Activated T-helper 17 cell treated with anti-CD3 and anti-CD28 coated beads, Interleukin-2, amount 50 U/mL, for 72 hours (primary cell): ENCODE results near the gene AMELX. TPM values are rescaled to one million over a fixed set of nuclear protein-coding genes. Genes with fewer than 3 reads are reported as not detected.

Experiments
- ATAC-seq: fragments of 150-1000 bp; cut with Tn5 transposase; replicated peaks from 2 replicates; pipeline ENCODE4 v1.10.0; 2021; ENCODE audit warnings: mild to moderate bottlenecking, moderate library complexity
- H3K27ac Mint-ChIP-seq: one replicate; pipeline ENCODE4 v1.8.0; 2022; ENCODE audit warnings: mixed read lengths
- H3K27me3 Mint-ChIP-seq: one replicate; pipeline ENCODE4 v1.8.0; 2022; ENCODE audit warnings: mixed read lengths
- H3K36me3 Mint-ChIP-seq: one replicate; pipeline ENCODE4 v1.8.0; 2022; ENCODE audit warnings: low read depth, mild to moderate bottlenecking, mixed read lengths
- H3K4me1 Mint-ChIP-seq: one replicate; pipeline ENCODE4 v1.8.0; 2022; ENCODE audit warnings: mixed read lengths
- H3K4me3 Mint-ChIP-seq: one replicate; pipeline ENCODE4 v1.8.0; 2022; ENCODE audit warnings: mild to moderate bottlenecking, mixed read lengths
- H3K9me3 Mint-ChIP-seq: one replicate; pipeline ENCODE4 v1.8.0; 2022; ENCODE audit warnings: mixed read lengths
- total RNA-seq, 2 donors: library from RNA; stranded (reverse); gene quantifications; one replicate each; pipeline ENCODE4 v1.2.3, GENCODE V29; 2022

The AMELX gene
- total RNA-seq, 2 donors from 2014 or later, result not detected

DNA sequence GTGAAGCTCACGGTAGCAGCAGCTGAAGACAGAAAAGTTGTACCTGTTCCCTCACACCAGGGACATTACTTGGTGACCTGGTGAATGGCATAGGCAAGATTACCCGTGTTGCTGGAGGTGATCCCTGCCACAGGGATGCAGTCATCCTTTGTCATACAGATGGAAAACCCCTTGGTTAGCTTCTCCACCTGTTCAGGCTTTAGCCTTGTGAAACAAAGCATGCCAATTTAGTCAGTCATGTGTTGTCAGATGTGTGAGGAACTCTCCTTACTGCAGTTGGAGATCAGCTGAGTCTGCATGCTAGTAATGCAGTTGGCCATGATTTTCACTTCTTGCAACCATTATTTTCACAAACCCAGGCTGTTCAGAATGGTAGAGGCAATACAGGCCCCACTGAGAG lies 41.0 kb downstream of the AMELX start:
- no peak for ATAC-seq
- H3K36me3 Mint-ChIP-seq, result no peaks in the 10 kb centered on the region
- no peaks in the 10 kb centered on the region for H3K9me3 Mint-ChIP-seq
- no peaks in the 10 kb centered on the region for H3K27me3 Mint-ChIP-seq
- H3K27ac Mint-ChIP-seq, result no peak overlapping the region
- H3K4me3 Mint-ChIP-seq, result no peak overlapping the region
- H3K4me1 Mint-ChIP-seq, result no peaks in the 10 kb centered on the region

DNA sequence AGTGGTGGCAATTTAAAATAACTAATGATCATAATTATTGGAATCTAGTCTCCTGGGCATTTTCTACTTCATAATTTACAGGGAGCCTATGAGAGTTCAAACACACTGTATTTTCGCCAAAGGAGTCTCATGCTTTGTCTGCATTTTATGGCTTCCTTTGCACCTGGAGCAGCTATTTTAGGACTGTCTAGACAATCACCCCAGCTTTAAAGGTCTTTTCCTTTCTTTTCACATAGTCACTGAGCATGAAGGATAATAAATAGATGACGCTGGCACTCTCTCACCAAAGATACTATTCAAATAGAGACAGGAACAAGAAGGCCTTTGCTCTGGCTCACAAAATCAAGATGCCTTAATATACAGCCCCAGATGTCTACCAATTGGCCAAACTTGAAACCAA lies 43.0 kb downstream of the AMELX start:
- H3K27me3 Mint-ChIP-seq, result peaks cover 3% of the 10 kb centered on the region
- no peaks in the 10 kb centered on the region for H3K36me3 Mint-ChIP-seq
- ATAC-seq, result no peak
- H3K27ac Mint-ChIP-seq, result no peak overlapping the region
- no peak overlapping the region for H3K4me3 Mint-ChIP-seq
- no peaks in the 10 kb centered on the region for H3K9me3 Mint-ChIP-seq
- H3K4me1 Mint-ChIP-seq, result no peaks in the 10 kb centered on the region

DNA sequence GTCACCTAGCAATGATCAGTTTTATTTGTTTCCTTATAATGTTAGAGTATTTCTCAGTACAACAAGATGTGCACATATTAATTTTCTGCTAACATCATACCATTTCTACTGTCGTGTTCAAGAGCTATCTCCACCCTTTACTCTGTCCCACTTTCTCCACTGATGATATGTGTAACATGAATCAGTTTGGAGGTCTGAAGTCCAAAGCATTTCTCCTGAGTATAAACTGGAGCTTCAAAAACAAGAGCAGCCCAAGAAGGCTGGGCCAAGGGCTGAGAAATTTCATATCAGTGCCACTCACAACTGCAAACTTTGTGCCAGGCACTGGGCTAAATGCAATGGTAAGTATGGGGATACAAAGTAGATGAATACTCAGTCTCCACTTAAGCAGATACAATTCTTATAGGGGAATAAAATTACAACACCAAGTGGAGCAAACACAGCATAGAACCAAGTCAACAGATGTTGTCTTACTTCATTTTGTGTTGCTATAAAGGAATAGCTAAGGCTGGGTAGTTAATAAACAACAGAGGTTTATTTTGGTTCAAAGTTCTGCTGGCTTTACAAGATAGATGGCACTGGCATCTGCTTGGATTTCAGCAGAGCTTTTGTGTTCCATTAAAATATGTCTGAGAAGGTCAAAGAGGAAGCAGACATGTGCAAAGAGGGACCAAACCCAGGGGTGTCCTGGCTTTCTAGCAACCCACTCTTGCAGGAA lies 44.2 kb downstream of the AMELX start:
- no peak for ATAC-seq
- peaks cover 3% of the 10 kb centered on the region for H3K27me3 Mint-ChIP-seq
- H3K4me3 Mint-ChIP-seq, result no peak overlapping the region
- H3K36me3 Mint-ChIP-seq, result no peaks in the 10 kb centered on the region
- H3K4me1 Mint-ChIP-seq, result no peaks in the 10 kb centered on the region
- H3K27ac Mint-ChIP-seq, result no peak overlapping the region
- no peaks in the 10 kb centered on the region for H3K9me3 Mint-ChIP-seq

DNA sequence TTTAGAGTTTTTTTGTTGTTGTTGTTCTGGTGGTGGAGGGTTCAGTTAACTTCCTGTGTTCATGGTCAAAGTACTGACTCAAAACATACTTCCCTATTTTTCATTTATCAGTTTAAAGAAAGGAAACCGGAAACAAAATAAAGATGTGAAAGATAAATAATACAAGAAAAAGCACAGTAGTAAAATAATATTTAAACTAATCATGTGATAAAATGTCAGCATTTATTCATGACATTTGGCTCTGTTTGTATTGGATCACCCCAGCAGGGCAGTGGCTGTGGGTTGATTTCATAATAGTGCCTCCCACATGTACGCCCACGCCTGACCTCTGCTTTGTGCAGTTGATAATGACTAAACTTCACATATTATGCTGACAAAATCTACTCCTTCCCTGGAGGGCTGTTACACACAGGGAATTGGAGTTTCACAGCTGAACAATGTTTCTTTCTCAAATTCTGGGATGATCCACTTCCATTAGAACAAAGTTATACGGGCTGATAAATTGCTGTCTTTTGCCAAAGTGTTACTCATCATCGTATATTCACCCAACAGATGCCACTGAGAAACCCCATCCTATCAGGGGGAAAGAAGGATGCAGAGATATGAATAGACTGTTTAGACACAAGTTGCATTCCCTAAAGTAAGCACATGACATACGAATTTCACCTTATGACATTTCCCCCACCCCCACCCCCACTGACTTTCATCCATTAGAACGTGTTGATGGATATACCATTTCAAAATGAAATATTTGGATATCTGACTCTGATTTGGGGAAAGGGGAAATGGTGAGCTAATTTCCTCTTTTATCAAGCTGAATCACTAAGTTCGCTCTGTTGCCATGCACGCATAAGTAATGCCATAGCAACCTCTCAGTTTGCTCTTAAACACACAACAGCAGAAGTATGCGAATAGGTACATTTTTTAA lies 48.3 kb downstream of the AMELX start:
- no peaks in the 10 kb centered on the region for H3K36me3 Mint-ChIP-seq
- no peaks in the 10 kb centered on the region for H3K9me3 Mint-ChIP-seq
- ATAC-seq, result no peak
- no peak overlapping the region for H3K4me3 Mint-ChIP-seq
- peaks cover 3% of the 10 kb centered on the region for H3K27me3 Mint-ChIP-seq
- H3K4me1 Mint-ChIP-seq, result no peaks in the 10 kb centered on the region
- no peak overlapping the region for H3K27ac Mint-ChIP-seq

DNA sequence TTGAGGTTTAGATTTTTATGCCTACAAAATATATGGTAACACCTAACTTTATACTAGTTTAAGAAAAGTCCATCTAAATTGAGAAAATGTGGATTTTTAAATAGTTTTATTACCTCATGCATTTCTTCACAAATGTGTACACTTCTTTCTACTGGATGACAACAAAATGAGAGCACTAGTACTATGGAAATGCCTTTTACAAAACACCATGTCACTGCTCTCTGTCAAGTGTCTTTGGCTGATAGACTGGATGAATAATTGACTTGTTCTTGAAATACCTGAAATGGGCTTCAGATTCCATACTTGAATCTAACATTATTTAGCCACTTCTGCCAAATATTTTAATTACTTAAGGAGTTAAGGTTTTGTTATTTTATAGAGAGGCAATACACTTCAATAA lies 49.5 kb downstream of the AMELX start:
- H3K27ac Mint-ChIP-seq, result no peak overlapping the region
- no peaks in the 10 kb centered on the region for H3K4me1 Mint-ChIP-seq
- no peaks in the 10 kb centered on the region for H3K36me3 Mint-ChIP-seq
- H3K27me3 Mint-ChIP-seq, result peaks cover 3% of the 10 kb centered on the region
- no peak overlapping the region for H3K4me3 Mint-ChIP-seq
- H3K9me3 Mint-ChIP-seq, result no peaks in the 10 kb centered on the region
- no peak for ATAC-seq

DNA sequence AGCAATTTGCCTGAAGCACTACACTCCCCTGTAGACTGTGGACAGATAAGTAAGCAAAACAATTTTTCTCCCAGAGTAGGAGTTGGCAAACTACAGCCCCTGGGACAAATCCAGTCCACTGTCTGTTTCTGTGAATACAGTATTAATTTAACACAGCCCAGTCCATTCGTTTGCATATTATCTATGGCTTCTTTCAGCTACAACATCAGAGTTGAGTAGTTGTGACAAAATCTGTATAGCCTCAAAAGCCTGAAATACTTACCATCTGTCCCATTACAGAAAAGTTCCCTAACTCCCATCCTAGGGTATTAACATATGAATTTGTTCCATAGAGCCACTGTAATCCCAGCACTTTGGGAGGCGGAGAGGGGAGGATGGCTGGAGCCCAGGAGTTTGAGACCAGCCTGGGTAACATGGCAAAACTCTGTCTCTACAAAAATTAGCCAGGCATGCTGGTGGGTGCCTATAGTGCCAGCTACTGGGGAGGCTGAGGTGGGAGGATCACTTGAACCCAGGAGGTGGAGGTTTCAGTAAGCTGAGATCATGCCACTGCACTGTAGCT lies 53.0 kb downstream of the AMELX start:
- Mint-ChIP-seq H3K36me3 (no peaks in the 10 kb centered on the region), H3K9me3 (no peaks in the 10 kb centered on the region), H3K27ac (no peak overlapping the region), H3K27me3 (no peaks in the 10 kb centered on the region), H3K4me1 (no peaks in the 10 kb centered on the region), H3K4me3 (no peak overlapping the region)
- ATAC-seq, result no peak

DNA sequence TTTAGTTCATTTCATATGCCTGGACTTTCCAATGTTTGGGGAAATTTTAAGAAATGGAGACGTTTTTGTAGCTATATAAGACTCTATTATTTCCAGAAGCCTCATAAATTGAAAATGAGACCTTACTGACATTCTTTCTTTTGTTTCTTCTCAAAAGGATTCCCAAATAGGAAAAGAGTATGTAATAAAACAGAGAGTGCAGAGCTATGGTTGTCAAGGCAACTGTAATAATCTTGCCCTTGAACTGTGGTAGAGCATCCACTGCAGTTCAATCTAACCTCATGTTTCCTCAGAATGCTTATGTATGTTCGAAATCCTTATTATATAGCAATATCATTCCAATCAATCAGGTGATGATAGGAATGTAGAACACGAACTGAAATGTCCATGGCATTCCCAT lies 54.1 kb downstream of the AMELX start:
- no peak overlapping the region for H3K27ac Mint-ChIP-seq
- no peaks in the 10 kb centered on the region for H3K36me3 Mint-ChIP-seq
- ATAC-seq, result no peak
- H3K4me1 Mint-ChIP-seq, result no peaks in the 10 kb centered on the region
- no peaks in the 10 kb centered on the region for H3K27me3 Mint-ChIP-seq
- H3K9me3 Mint-ChIP-seq, result no peaks in the 10 kb centered on the region
- H3K4me3 Mint-ChIP-seq, result no peak overlapping the region

DNA sequence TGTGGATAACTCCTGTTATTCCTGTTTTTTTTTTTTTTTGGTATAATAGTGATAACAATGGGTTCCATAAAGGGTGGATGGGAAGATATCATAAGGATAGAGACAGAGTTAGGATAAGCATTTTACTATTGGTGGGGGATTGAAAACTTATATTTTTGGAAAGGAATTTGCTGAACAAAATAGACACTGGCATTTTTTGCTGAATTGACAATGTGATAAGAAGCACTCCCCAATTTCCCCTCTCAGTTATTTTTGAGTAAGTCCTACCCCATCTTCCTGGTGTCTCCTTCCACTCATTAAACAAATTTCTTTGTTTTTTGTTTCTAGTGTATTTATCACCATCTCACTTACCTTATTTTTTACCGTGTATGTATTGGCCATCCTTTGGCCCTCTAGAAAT lies 55.8 kb downstream of the AMELX start:
- Mint-ChIP-seq H3K9me3 (no peaks in the 10 kb centered on the region), H3K4me1 (no peaks in the 10 kb centered on the region), H3K36me3 (no peaks in the 10 kb centered on the region), H3K4me3 (no peak overlapping the region), H3K27me3 (no peaks in the 10 kb centered on the region), H3K27ac (no peak overlapping the region)
- ATAC-seq, result no peak

DNA sequence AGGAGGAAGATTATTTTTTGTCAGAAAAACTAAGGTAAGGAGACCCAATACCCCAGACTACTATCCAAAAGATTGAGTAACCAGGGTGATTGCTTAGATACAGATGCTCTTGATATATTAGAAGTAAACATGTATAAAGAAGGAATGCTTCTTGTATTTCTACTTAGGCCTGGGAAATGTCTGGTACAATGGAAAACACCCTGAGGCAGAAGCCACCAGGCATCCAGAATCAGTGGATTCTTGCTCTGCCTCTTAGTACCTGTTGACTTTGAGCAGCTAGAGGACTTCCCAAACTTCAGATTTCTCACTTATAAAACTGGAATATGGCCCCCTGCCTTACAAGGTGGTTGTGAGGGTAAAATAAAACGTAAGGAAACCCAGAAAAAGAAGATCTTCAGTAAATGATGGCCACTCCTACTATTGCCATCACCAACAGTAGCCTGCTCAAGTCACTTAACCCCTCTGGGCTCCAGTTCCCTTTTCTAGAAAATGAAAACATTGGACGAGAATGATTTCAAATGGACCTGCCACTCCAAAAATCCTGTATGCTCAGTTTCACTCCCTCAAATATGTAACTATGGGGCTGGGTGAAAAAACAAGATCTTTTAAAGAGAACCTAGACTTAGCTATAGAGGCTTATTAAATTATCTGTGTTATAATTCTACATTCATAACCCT lies 56.6 kb downstream of the AMELX start:
- no peaks in the 10 kb centered on the region for H3K36me3 Mint-ChIP-seq
- H3K4me3 Mint-ChIP-seq, result no peak overlapping the region
- H3K4me1 Mint-ChIP-seq, result no peaks in the 10 kb centered on the region
- no peak for ATAC-seq
- no peaks in the 10 kb centered on the region for H3K9me3 Mint-ChIP-seq
- H3K27ac Mint-ChIP-seq, result no peak overlapping the region
- H3K27me3 Mint-ChIP-seq, result no peaks in the 10 kb centered on the region

Other genes with a start within 250 kb of the AMELX start
- 10 to 100 TPM; 15.5 to 29.8 TPM for gene HCCS, start 182.1 kb upstream of the AMELX start, total RNA-seq